B cell (primary cell): Measurements from ENCODE around the gene QSOX2. TPM values are rescaled to one million over a fixed set of nuclear protein-coding genes. Genes with fewer than 3 reads are reported as not detected.

Experiments used
- ATAC-seq: fragments of 200-7000 bp; cut with Tn5 transposase; one replicate; pipeline ENCODE4 v1.10.0; 2021; ENCODE audit warnings: low read depth, mild to moderate bottlenecking, moderate number of reproducible peaks, moderate library complexity
- CTCF ChIA-PET: fragments of 350-600 bp; sonication (Branson Sonifier 250); formaldehyde crosslinking; loops from one replicate; lab custom pipeline; 2021; ENCODE audit warnings: antibody characterized with exemption, inconsistent platforms; lab: Charles Lee
- POLR2A ChIA-PET: fragments of 350-600 bp; sonication (Branson Sonifier 250); formaldehyde crosslinking; loops from one replicate; lab custom pipeline; 2021; ENCODE audit warnings: antibody characterized with exemption; lab: Charles Lee
- DNase-seq: peaks from one replicate; pipeline ENCODE4 v3.0.0; 2013
- H2AFZ ChIP-seq: 2 replicates; pipeline ENCODE4 v1.6.1; 2012; ENCODE audit warnings: mild to moderate bottlenecking, low read depth, low read length; ENCODE audit not compliant: insufficient read depth, poor library complexity, severe bottlenecking
- H3K27ac ChIP-seq, 2 donors: 1 replicate in 1 of 2; 2 replicates in 1 of 2; pipeline ENCODE4 v1.5.1; 2012 to 2013; ENCODE audit warnings: low read length in 2 of 2, mild to moderate bottlenecking in 2 of 2, moderate library complexity in 1 of 2
- H3K27me3 ChIP-seq, 4 experiments: fragments of 200-600 bp in 1 of 4; sonication (generic) in 1 of 4; replicated peaks in 1 of 4; 1 replicate in 2 of 4; 2 replicates in 2 of 4; pipeline versions ENCODE4 v1.6.1 to v1.7.0; 2013 to 2016; ENCODE audit warnings: low read length in 3 of 4, mild to moderate bottlenecking in 2 of 4, mixed read lengths in 1 of 4, moderate library complexity in 1 of 4; ENCODE audit not compliant: insufficient read depth in 4 of 4, control insufficient read depth in 3 of 4; ENCODE audit errors: control extremely low read depth in 1 of 4
- H3K36me3 ChIP-seq, 2 experiments: replicated peaks in 1 of 2; 1 replicate in 1 of 2; 2 replicates in 1 of 2; pipeline versions ENCODE4 v1.6.1 to v1.7.1; 2013; ENCODE audit warnings: low read length in 1 of 2; ENCODE audit not compliant: insufficient read depth in 2 of 2, control insufficient read depth in 1 of 2; ENCODE audit errors: control extremely low read depth in 1 of 2, extremely low read depth in 1 of 2
- H3K4me1 ChIP-seq, 2 donors: fragments of 200-600 bp in 1 of 2; sonication (generic) in 1 of 2; 1 replicate in 1 of 2; 2 replicates in 1 of 2; pipeline versions ENCODE4 v1.5.1 to v1.6.1; 2013 to 2017; ENCODE audit warnings: low read length in 2 of 2; ENCODE audit not compliant: control insufficient read depth in 2 of 2, insufficient read depth in 2 of 2
- H3K4me2 ChIP-seq: replicated peaks from 2 replicates; pipeline ENCODE3; 2012; ENCODE audit warnings: mild to moderate bottlenecking, low read depth, low read length; ENCODE audit not compliant: poor library complexity, severe bottlenecking
- H3K4me3 ChIP-seq, 5 experiments: fragments of 200-600 bp in 1 of 5; sonication (generic) in 1 of 5; 1 replicate in 3 of 5; 2 replicates in 2 of 5; pipeline versions ENCODE4 v1.5.1 to v1.7.0; 2011 to 2016; ENCODE audit warnings: low read length in 4 of 5, mild to moderate bottlenecking in 4 of 5, low read depth in 2 of 5, control low read depth in 1 of 5, moderate library complexity in 1 of 5; ENCODE audit not compliant: insufficient read depth in 1 of 5; ENCODE audit errors: control extremely low read depth in 1 of 5, extremely low read depth in 1 of 5
- H3K79me2 ChIP-seq: fragments of 200-600 bp; sonication (generic); one replicate; pipeline ENCODE4 v1.6.0; 2016; ENCODE audit warnings: low read length; ENCODE audit not compliant: control insufficient read depth, insufficient read depth
- H3K9ac ChIP-seq: fragments of 200-600 bp; sonication (generic); 2 replicates; pipeline ENCODE4 v1.6.1; 2017; ENCODE audit warnings: mild to moderate bottlenecking, low read length, moderate library complexity
- H3K9me3 ChIP-seq, 3 donors: one replicate each; pipeline versions ENCODE4 v1.6.1 to v1.7.1; 2013; ENCODE audit warnings: low read length in 2 of 3; ENCODE audit not compliant: control insufficient read depth in 2 of 3, insufficient read depth in 1 of 3; ENCODE audit errors: control extremely low read depth in 1 of 3
- H4K20me1 ChIP-seq: 2 replicates; pipeline ENCODE4 v1.6.0; 2012; ENCODE audit warnings: mild to moderate bottlenecking, low read length; ENCODE audit not compliant: insufficient read depth, control insufficient read depth, poor library complexity, severe bottlenecking
- H3K27ac Mint-ChIP-seq: one replicate; pipeline ENCODE4 v1.8.0; 2021; ENCODE audit warnings: mixed read lengths
- H3K27me3 Mint-ChIP-seq: one replicate; pipeline ENCODE4 v1.8.0; 2021; ENCODE audit warnings: mixed read lengths
- H3K4me1 Mint-ChIP-seq: one replicate; pipeline ENCODE4 v1.8.0; 2021; ENCODE audit warnings: mixed read lengths
- H3K4me3 Mint-ChIP-seq: one replicate; pipeline ENCODE4 v1.8.0; 2021; ENCODE audit warnings: mixed read lengths
- H3K9me3 Mint-ChIP-seq: one replicate; pipeline ENCODE4 v1.8.0; 2022; ENCODE audit warnings: mixed read lengths; ENCODE audit not compliant: insufficient read depth
- CTCF ChIP-seq: fragments of 200-600 bp; IDR thresholded peaks from one replicate; pipeline ENCODE4 v1.8.0; 2022; ENCODE audit warnings: antibody characterized with exemption, mild to moderate bottlenecking
- EZH2 ChIP-seq: IDR thresholded peaks from 2 replicates; pipeline ENCODE4 v1.6.1; 2012; ENCODE audit warnings: borderline replicate concordance, low read depth, mild to moderate bottlenecking, moderate library complexity, low read length; ENCODE audit not compliant: insufficient read depth, poor library complexity, severe bottlenecking
- WGBS: methylation state at CpG from one replicate; pipeline ENCODE4 v1.1.5; 2013; ENCODE audit warnings: missing lambda C conversion rate; ENCODE audit not compliant: insufficient coverage; 5-methylcytosine and 5-hydroxymethylcytosine counted together
- intact Hi-C: fragments of 100-400 bp; cut with micrococcal nuclease; formaldehyde crosslinking; loops from one replicate; pipeline ENCODE4 v1.10.0; 2022
- polyA plus RNA-seq: library from polyadenylated mRNA; depleted of rRNA; stranded (reverse); fragments of >200 nt; gene quantifications from 2 replicates; pipeline ENCODE4 v1.2.3, GENCODE V29; 2012
- total RNA-seq, 2 donors: library from RNA; stranded (reverse); fragments of 120-200 nt in 1 of 2; gene quantifications; 1 replicate in 1 of 2; 2 replicates in 1 of 2; pipeline versions ENCODE4 v1.2.3 to v1.2.4, GENCODE V29; 2013 to 2022

Gene QSOX2
- total and polyA plus RNA-seq, 2 donors (not counting 1 experiment from before 2014, with no cell fraction given): 62.9 to 139 TPM

GRCh38 chr9:136178061-136178772 lies 67.4 kb downstream of the QSOX2 start:
- H3K36me3 ChIP-seq: no peaks in the 10 kb centered on the region
- TF ChIP-seq EZH2 (no peak), CTCF (no peak)
- no peaks in the 10 kb centered on the region for H3K79me2 ChIP-seq
- Mint-ChIP-seq H3K4me3 (no peak overlapping the region), H3K4me1 (no peaks in the 10 kb centered on the region), H3K27me3 (peaks cover 3% of the 10 kb centered on the region), H3K27ac (no peak overlapping the region), H3K9me3 (no peaks in the 10 kb centered on the region)
- ChIA-PET CTCF (interaction anchor here (1.2 kb wide), 1 partner anchor 8 kb away, joined by 4 read pairs; no protein-coding TSS in a partner anchor), POLR2A (no interaction called here)
- H4K20me1 ChIP-seq: no peaks in the 10 kb centered on the region
- DNase-seq (no peak), ATAC-seq (no peak)
- no peak overlapping the region for H2AFZ ChIP-seq
- H3K27ac ChIP-seq: no peak overlapping the region
- intact Hi-C loops: no loop called here
- H3K9ac ChIP-seq: no peak overlapping the region
- WGBS: 91% methylated on average over 21 of the region's 21 CpGs
- no peak overlapping the region for H3K4me3 ChIP-seq
- H3K4me2 ChIP-seq: no peak overlapping the region
- H3K4me1 ChIP-seq: no peaks in the 10 kb centered on the region
- peaks cover 0 to 6% (median 1%) of the 10 kb centered on the region in 4 experiments for H3K27me3 ChIP-seq
- H3K9me3 ChIP-seq: peaks cover 0 to 6% (median 0%) of the 10 kb centered on the region in 3 donors

- Histone ChIP-seq H4K20me1 (no peaks in the 10 kb centered on the region), H3K27ac (no peak overlapping the region), H3K4me3 (no peak overlapping the region), H3K79me2 (no peaks in the 10 kb centered on the region), H3K4me1 (no peaks in the 10 kb centered on the region), H2AFZ (no peak overlapping the region), H3K27me3 (peaks cover 0 to 10% (median 1%) of the 10 kb centered on the region in 4 experiments), H3K36me3 (no peaks in the 10 kb centered on the region), H3K4me2 (no peak overlapping the region), H3K9me3 (peaks cover 0 to 6% (median 0%) of the 10 kb centered on the region in 3 donors), H3K9ac (no peak overlapping the region)
- CTCF ChIA-PET: interaction anchor here (1.0 kb wide), 1 partner anchor 109 kb away, joined by 3 read pairs; no protein-coding TSS in a partner anchor
- intact Hi-C loops: no loop called here
- 92% methylated on average over 14 of the region's 14 CpGs for WGBS
- no peaks in the 10 kb centered on the region for H3K9me3 Mint-ChIP-seq
- H3K4me1 Mint-ChIP-seq: no peaks in the 10 kb centered on the region
- ATAC-seq: no peak
- no peak overlapping the region for H3K4me3 Mint-ChIP-seq
- TF ChIP-seq CTCF (no peak), EZH2 (no peak)
- no peak overlapping the region for H3K27ac Mint-ChIP-seq
- POLR2A ChIA-PET: no interaction called here
- no peak for DNase-seq
- no peaks in the 10 kb centered on the region for H3K27me3 Mint-ChIP-seq
Observed at GRCh38 chr9:136177224-136177623, 68.4 kb downstream of the QSOX2 start.
